SK-N-SH treated with all-trans-retinoic acid at 6 μM for 48 hours (cell line): ENCODE data around the gene CASKIN1.

Experiments used
- BACH2 ChIP-seq: fragments of 250-450 bp; sonication (Bioruptor Pico); IDR thresholded peaks from 2 replicates; pipeline ENCODE4 v1.9.0; 2021; ENCODE audit warnings: mild to moderate bottlenecking, borderline replicate concordance
- CSDC2 ChIP-seq: fragments of 250-450 bp; sonication (Bioruptor Pico); IDR thresholded peaks from 2 replicates; pipeline ENCODE4 v1.5.0; 2020; ENCODE audit warnings: mild to moderate bottlenecking, moderate library complexity
- GLIS3 ChIP-seq: fragments of 250-450 bp; sonication (Bioruptor Pico); IDR thresholded peaks from 2 replicates; pipeline ENCODE4 v1.5.0; 2020; ENCODE audit warnings: mild to moderate bottlenecking, moderate library complexity
- OSR1 ChIP-seq: fragments of 250-450 bp; sonication (Bioruptor Pico); IDR thresholded peaks from 2 replicates; pipeline ENCODE4 v1.8.0; 2022; ENCODE audit warnings: moderate library complexity, mild to moderate bottlenecking, inconsistent platforms
- RARB ChIP-seq: fragments of 250-450 bp; sonication (Bioruptor Pico); IDR thresholded peaks from 2 replicates; pipeline ENCODE4 v1.8.0; 2021; ENCODE audit warnings: mild to moderate bottlenecking, moderate library complexity
- TCF4 ChIP-seq: fragments of 250-450 bp; sonication (Bioruptor Pico); IDR thresholded peaks from 2 replicates; pipeline ENCODE4 v1.8.0; 2021; ENCODE audit warnings: mild to moderate bottlenecking, moderate library complexity, borderline replicate concordance
- ZFP3 ChIP-seq: fragments of 250-450 bp; sonication (Bioruptor Pico); IDR thresholded peaks from 2 replicates; pipeline ENCODE4 v1.5.0; 2020; ENCODE audit warnings: mild to moderate bottlenecking, moderate library complexity
- ZNF8 ChIP-seq: fragments of 450-650 bp; formaldehyde crosslinking; IDR thresholded peaks from 2 replicates; pipeline ENCODE4 v1.5.0; 2020; ENCODE audit warnings: mild to moderate bottlenecking, moderate library complexity
- TF ChIP-seq, protein P1 (sequence below): fragments of 250-450 bp; sonication (Bioruptor Pico); IDR thresholded peaks from 2 replicates; pipeline ENCODE4 v1.5.1; 2021; ENCODE audit warnings: mild to moderate bottlenecking, moderate library complexity
- TF ChIP-seq, protein P2 (sequence below): fragments of 250-450 bp; sonication (Bioruptor Pico); IDR thresholded peaks from 2 replicates; pipeline ENCODE4 v1.5.0; 2020; ENCODE audit warnings: mild to moderate bottlenecking, moderate library complexity
- TF ChIP-seq, protein P3 (sequence below): fragments of 250-450 bp; sonication (Bioruptor Pico); IDR thresholded peaks from 2 replicates; pipeline ENCODE4 v1.8.0; 2020; ENCODE audit warnings: mild to moderate bottlenecking, moderate library complexity, borderline replicate concordance
- TF ChIP-seq, protein P4 (sequence below): fragments of 250-450 bp; sonication (Bioruptor Pico); IDR thresholded peaks from 2 replicates; pipeline ENCODE4 v1.5.1; 2020; ENCODE audit warnings: low read depth, mild to moderate bottlenecking, moderate library complexity

DNA sequence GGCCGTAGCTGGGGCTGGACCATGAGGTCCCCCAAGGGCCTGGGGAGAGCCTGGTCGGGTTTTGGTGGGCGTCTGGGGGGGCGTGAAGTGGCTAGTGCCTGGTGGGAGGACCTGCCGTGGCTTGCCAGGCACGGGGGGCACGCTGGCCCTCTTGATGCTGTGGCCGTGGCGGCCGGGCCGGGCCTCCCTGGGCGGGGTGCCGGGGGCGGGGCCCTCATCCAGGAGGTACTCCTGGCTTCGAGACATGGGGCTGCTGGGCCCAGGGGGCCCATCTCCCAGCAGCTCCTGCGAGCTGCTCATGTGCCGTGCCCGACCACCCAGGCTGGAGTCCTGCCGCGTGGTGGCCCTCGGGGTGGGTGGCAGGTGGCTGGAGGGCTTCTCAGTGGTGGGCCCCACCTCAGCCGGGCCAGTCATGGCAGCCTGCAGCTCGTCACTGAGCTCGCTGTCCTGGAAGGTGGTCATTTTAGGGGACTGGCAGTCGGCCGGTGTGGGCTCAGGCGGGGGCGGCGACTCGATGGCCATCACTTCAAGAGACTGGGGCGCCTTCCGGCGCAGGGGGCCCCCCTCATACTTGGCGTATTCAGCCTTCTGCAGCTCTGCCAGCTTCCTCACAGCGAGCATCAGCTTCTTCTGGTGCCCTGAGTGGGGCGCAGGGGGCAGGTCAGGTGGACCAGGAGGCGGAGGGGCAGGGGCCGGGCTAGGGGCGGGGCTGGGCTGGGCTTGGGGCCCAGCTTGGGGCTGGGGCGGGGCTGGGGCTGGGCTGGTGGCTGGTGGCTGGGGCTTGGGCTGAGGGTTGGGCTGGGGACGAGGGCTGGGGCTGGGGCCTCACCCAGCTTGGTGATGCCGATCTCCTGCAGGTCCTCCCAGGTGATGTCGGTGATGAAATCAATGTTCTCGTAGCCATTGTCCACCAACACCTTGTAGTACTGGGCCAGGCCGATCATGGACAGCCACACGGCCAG lies 15.2 kb downstream of the CASKIN1 start:
- TF ChIP-seq, protein P1, sequence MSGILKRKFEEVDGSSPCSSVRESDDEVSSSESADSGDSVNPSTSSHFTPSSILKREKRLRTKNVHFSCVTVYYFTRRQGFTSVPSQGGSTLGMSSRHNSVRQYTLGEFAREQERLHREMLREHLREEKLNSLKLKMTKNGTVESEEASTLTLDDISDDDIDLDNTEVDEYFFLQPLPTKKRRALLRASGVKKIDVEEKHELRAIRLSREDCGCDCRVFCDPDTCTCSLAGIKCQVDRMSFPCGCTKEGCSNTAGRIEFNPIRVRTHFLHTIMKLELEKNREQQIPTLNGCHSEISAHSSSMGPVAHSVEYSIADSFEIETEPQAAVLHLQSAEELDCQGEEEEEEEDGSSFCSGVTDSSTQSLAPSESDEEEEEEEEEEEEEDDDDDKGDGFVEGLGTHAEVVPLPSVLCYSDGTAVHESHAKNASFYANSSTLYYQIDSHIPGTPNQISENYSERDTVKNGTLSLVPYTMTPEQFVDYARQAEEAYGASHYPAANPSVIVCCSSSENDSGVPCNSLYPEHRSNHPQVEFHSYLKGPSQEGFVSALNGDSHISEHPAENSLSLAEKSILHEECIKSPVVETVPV = no peak
- TF ChIP-seq, protein P2, sequence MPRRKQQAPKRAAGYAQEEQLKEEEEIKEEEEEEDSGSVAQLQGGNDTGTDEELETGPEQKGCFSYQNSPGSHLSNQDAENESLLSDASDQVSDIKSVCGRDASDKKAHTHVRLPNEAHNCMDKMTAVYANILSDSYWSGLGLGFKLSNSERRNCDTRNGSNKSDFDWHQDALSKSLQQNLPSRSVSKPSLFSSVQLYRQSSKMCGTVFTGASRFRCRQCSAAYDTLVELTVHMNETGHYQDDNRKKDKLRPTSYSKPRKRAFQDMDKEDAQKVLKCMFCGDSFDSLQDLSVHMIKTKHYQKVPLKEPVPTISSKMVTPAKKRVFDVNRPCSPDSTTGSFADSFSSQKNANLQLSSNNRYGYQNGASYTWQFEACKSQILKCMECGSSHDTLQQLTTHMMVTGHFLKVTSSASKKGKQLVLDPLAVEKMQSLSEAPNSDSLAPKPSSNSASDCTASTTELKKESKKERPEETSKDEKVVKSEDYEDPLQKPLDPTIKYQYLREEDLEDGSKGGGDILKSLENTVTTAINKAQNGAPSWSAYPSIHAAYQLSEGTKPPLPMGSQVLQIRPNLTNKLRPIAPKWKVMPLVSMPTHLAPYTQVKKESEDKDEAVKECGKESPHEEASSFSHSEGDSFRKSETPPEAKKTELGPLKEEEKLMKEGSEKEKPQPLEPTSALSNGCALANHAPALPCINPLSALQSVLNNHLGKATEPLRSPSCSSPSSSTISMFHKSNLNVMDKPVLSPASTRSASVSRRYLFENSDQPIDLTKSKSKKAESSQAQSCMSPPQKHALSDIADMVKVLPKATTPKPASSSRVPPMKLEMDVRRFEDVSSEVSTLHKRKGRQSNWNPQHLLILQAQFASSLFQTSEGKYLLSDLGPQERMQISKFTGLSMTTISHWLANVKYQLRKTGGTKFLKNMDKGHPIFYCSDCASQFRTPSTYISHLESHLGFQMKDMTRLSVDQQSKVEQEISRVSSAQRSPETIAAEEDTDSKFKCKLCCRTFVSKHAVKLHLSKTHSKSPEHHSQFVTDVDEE (CRISPR knock-in tag) = no peak
- TF ChIP-seq, protein P3, sequence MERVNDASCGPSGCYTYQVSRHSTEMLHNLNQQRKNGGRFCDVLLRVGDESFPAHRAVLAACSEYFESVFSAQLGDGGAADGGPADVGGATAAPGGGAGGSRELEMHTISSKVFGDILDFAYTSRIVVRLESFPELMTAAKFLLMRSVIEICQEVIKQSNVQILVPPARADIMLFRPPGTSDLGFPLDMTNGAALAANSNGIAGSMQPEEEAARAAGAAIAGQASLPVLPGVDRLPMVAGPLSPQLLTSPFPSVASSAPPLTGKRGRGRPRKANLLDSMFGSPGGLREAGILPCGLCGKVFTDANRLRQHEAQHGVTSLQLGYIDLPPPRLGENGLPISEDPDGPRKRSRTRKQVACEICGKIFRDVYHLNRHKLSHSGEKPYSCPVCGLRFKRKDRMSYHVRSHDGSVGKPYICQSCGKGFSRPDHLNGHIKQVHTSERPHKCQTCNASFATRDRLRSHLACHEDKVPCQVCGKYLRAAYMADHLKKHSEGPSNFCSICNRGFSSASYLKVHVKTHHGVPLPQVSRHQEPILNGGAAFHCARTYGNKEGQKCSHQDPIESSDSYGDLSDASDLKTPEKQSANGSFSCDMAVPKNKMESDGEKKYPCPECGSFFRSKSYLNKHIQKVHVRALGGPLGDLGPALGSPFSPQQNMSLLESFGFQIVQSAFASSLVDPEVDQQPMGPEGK = no peak
- TF ChIP-seq GLIS3 (CRISPR knock-in tag) (no peak), TCF4 (CRISPR knock-in tag) (no peak), OSR1 (CRISPR knock-in tag) (no peak), ZNF8 (CRISPR knock-in tag) (no peak), CSDC2 (CRISPR knock-in tag) (no peak), ZFP3 (CRISPR knock-in tag) (no peak), RARB (CRISPR knock-in tag) (no peak), BACH2 (CRISPR knock-in tag) (no peak)
- TF ChIP-seq, protein P4, sequence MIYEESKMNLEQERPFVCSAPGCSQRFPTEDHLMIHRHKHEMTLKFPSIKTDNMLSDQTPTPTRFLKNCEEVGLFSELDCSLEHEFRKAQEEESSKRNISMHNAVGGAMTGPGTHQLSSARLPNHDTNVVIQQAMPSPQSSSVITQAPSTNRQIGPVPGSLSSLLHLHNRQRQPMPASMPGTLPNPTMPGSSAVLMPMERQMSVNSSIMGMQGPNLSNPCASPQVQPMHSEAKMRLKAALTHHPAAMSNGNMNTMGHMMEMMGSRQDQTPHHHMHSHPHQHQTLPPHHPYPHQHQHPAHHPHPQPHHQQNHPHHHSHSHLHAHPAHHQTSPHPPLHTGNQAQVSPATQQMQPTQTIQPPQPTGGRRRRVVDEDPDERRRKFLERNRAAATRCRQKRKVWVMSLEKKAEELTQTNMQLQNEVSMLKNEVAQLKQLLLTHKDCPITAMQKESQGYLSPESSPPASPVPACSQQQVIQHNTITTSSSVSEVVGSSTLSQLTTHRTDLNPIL = no peak
